GM23248 (cell line): Measurements from ENCODE around the gene MZB1. TPM values are rescaled to one million over a fixed set of nuclear protein-coding genes. Genes with fewer than 3 reads are reported as not detected.
"Not testable (repeated sequence)": the region's sequence is repeated elsewhere in the genome, so short reads cannot be mapped to it uniquely, and the experiment has no call there.

Experiments
- DNase-seq: peaks from one replicate; pipeline ENCODE4 v3.0.0-alpha.2; 2015
- H2AFZ ChIP-seq: fragments of 200-600 bp; sonication (generic); 2 replicates; pipeline ENCODE4 v1.6.1; 2016; ENCODE audit warnings: antibody characterized with exemption
- H3F3A ChIP-seq: fragments of 200-600 bp; sonication (generic); 2 replicates; pipeline ENCODE4 v1.6.1; 2016; ENCODE audit warnings: mild to moderate bottlenecking, antibody characterized with exemption, mixed run types; ENCODE audit not compliant: insufficient read depth
- H3K27ac ChIP-seq: fragments of 200-600 bp; sonication (generic); 2 replicates; pipeline ENCODE4 v1.5.1; 2016; ENCODE audit warnings: mild to moderate bottlenecking
- H3K27me3 ChIP-seq: fragments of 200-600 bp; sonication (generic); replicated peaks from 2 replicates; pipeline ENCODE4 v1.6.1; 2016; ENCODE audit warnings: mild to moderate bottlenecking; ENCODE audit not compliant: insufficient read depth
- H3K36me3 ChIP-seq: fragments of 200-600 bp; sonication (generic); 2 replicates; pipeline ENCODE4 v1.6.1; 2016; ENCODE audit warnings: low read depth, mild to moderate bottlenecking
- H3K4me1 ChIP-seq: fragments of 200-600 bp; sonication (generic); 2 replicates; pipeline ENCODE4 v1.6.1; 2016; ENCODE audit warnings: mild to moderate bottlenecking; ENCODE audit not compliant: insufficient read depth
- H3K4me2 ChIP-seq: fragments of 200-600 bp; sonication (generic); one replicate; pipeline ENCODE4 v1.6.1; 2016; ENCODE audit warnings: mild to moderate bottlenecking; ENCODE audit not compliant: unreplicated experiment
- H3K4me3 ChIP-seq: fragments of 200-600 bp; sonication (generic); 2 replicates; pipeline ENCODE4 v1.5.1; 2016; ENCODE audit warnings: mild to moderate bottlenecking
- H3K79me2 ChIP-seq: fragments of 200-600 bp; sonication (generic); 2 replicates; pipeline ENCODE4 v1.6.1; 2016; ENCODE audit warnings: mild to moderate bottlenecking; ENCODE audit not compliant: insufficient read depth
- H3K9ac ChIP-seq: fragments of 200-600 bp; sonication (generic); 2 replicates; pipeline ENCODE4 v1.6.1; 2016; ENCODE audit warnings: mild to moderate bottlenecking
- H3K9me2 ChIP-seq: fragments of 200-600 bp; sonication (generic); 2 replicates; pipeline ENCODE4 v1.6.1; 2016; ENCODE audit warnings: mixed run types, mild to moderate bottlenecking, moderate library complexity; ENCODE audit not compliant: insufficient read depth
- H3K9me3 ChIP-seq: fragments of 200-600 bp; sonication (generic); one replicate; pipeline ENCODE4 v1.6.1; 2017; ENCODE audit warnings: low read depth
- H4K20me1 ChIP-seq: fragments of 200-600 bp; sonication (generic); 2 replicates; pipeline ENCODE4 v1.6.0; 2016; ENCODE audit not compliant: insufficient read depth
- EZH2 ChIP-seq: fragments of 200-600 bp; sonication (generic); IDR thresholded peaks from 2 replicates; pipeline ENCODE4 v1.6.1; 2018; ENCODE audit warnings: antibody characterized with exemption, mild to moderate bottlenecking; ENCODE audit not compliant: insufficient read depth, poor library complexity, severe bottlenecking
- EZH2phosphoT487 ChIP-seq: fragments of 200-600 bp; sonication (generic); IDR thresholded peaks from 2 replicates; pipeline ENCODE4 v1.6.1; 2018; ENCODE audit warnings: antibody characterized with exemption, moderate library complexity, mild to moderate bottlenecking, low read depth; ENCODE audit not compliant: insufficient read depth
- WGBS, 2 experiments: methylation state at CpG; one replicate each; pipeline ENCODE4 v1.1.6; 2015 to 2017; ENCODE audit warnings: low lambda C conversion rate in 2 of 2, low coverage in 1 of 2; ENCODE audit errors: missing lambda C conversion rate in 2 of 2; 5-methylcytosine and 5-hydroxymethylcytosine counted together
- in situ Hi-C: fragments of 300-500 bp; cut with MboI; formaldehyde crosslinking; loops from 2 replicates; pipeline ENCODE4 v1.15.0; 2020
- polyA plus RNA-seq: library from polyadenylated mRNA; unstranded; fragments of >200 nt; fragmentation: Nextera tagmentation; extraction: Ambion mirVana; gene quantifications from 2 replicates; pipeline ENCODE4 v1.2.1, GENCODE V29; 2016
- total RNA-seq: library from RNA; depleted of rRNA; stranded (reverse); fragments of >200 nt; shearing (Covaris generic); gene quantifications from 2 replicates; pipeline ENCODE4 v1.2.3, GENCODE V29; 2014

Gene MZB1
- total and polyA plus RNA-seq, 2 experiments from 2014 or later: not detected

DNA sequence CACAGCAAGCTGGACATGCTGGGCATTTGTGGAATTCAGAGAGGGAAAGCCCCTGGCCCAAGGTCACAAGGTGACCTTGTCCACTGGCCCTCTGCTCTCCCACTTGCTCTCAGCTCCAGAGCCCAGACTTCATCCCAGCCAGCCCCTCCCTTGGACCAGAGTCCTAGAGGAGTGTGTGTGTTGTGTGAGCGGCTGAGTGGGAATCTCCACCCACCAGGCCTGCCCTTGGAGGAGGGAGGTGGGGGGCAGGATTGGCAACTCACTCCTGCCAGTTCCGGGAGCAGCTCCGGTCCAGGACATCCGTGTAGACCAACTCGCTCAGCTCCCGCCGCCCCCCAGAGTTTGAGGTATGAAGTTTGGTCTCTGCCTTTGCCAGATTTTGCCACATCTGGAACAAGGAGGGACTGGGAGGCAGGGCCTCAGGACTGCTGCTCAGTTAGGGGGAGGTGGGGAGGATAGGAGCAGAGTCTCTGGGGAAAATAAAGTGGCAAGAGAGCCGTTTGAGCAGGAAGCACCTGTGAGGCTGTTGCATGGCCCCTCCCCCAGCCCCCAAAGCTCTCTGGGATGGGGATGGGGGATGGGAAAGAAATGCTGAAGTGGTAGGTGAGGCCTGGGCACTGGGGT lies 1.4 kb downstream of the MZB1 start:
- Histone ChIP-seq H3K4me1 (peaks cover 11% of the 10 kb centered on the region; the same call in 1 of the 2 replicates), H3K9me3 (no peaks in the 10 kb centered on the region), H3K36me3 (no peaks in the 10 kb centered on the region), H3K9me2 (no peaks in the 10 kb centered on the region), H2AFZ (no peak overlapping the region), H3K9ac (no peak overlapping the region), H3F3A (0 out of 2 replicates have a peak, but pooled peaks cover 6% of the 10 kb centered on the region), H3K4me2 (no peak overlapping the region), H3K27me3 (peaks cover 5% of the 10 kb centered on the region), H3K79me2 (no peaks in the 10 kb centered on the region), H3K4me3 (no peak overlapping the region), H4K20me1 (no peaks in the 10 kb centered on the region), H3K27ac (no peak overlapping the region)
- 25 to 31% methylated on average over 8 of the region's 8 CpGs for WGBS, 2 experiments
- in situ Hi-C loops: no loop called here
- no peak for TF ChIP-seq EZH2
- no peak for TF ChIP-seq EZH2phosphoT487
- DNase-seq: peak; percentile 36

DNA sequence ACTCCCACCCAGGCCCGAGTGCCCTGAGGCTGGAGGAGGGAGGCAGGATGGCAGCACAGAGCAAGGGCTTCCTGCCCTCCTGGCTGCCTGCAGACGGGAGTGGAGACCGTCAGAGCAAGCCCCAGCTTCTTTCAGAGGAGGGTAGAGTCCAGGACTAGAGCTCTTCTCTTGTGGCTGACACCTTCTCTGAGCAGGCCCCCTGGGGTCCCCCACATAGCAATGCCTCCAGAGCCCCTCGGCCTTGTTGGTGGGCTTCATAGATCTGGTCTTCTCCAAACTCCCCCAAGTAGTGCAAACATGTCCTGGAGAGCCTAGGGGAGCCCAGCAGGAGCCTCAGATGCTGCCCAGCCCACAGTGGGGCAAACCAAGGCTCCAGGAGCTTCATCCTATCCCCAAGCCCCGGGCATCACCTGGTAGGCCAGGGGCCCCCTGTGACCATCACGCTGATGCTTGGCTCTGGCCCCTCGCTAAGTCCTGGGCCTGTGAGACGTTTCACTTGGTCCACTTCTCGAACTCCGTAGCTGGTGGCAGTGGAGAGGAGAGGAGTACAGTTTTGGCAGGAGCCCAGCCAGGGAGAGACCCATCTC lies 2.0 kb downstream of the MZB1 start:
- H3K79me2 ChIP-seq: no peaks in the 10 kb centered on the region
- no peaks in the 10 kb centered on the region for H3K9me2 ChIP-seq
- H2AFZ ChIP-seq: no peak overlapping the region
- H4K20me1 ChIP-seq: no peaks in the 10 kb centered on the region
- peaks cover 11% of the 10 kb centered on the region; the same call in 1 of the 2 replicates for H3K4me1 ChIP-seq
- H3K27me3 ChIP-seq: no peaks in the 10 kb centered on the region
- H3K27ac ChIP-seq: no peak overlapping the region
- H3K4me2 ChIP-seq: no peak overlapping the region
- H3K4me3 ChIP-seq: no peak overlapping the region
- WGBS, 2 experiments: 70 to 76% methylated on average over 10 of the region's 10 CpGs
- no peak for TF ChIP-seq EZH2
- no peak for TF ChIP-seq EZH2phosphoT487
- no peak overlapping the region for H3K9ac ChIP-seq
- 0 out of 2 replicates have a peak, but pooled peaks cover 6% of the 10 kb centered on the region for H3F3A ChIP-seq
- in situ Hi-C loops: no loop called here
- DNase-seq: no peak
- H3K9me3 ChIP-seq: no peaks in the 10 kb centered on the region
- no peaks in the 10 kb centered on the region for H3K36me3 ChIP-seq

DNA sequence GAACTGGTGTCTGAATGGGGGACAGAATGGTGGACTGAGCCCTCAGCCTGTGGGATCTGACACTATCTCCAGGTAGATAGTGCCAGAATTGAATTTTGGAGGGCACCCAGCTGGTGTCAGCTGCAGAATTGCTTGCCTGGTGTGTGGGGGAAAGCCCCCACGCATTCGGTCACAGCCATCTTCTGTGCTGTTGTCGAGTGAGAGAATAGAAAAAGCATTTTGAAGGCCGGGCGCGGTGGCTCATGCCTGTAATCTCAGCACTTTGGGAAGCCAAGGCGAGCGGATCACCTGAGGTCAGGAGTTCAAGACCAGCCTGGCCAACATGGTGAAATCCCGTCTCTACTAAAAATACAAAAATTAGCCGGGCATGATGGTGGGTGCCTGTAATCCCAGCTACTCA lies 2.8 kb downstream of the MZB1 start:
- H2AFZ ChIP-seq, DNase-seq, H3K9me3 ChIP-seq, H3K27ac ChIP-seq, H3K36me3 ChIP-seq, H3K9me2 ChIP-seq, H3K9ac ChIP-seq, H4K20me1 ChIP-seq, in situ Hi-C loops, H3K79me2 ChIP-seq, H3K27me3 ChIP-seq, H3K4me2 ChIP-seq, H3F3A ChIP-seq, H3K4me3 ChIP-seq: not testable (repeated sequence)
- peaks cover 11% of the 10 kb centered on the region; the same call in 1 of the 2 replicates for H3K4me1 ChIP-seq
- 94 to 96% methylated on average over 10 of the region's 10 CpGs for WGBS, 2 experiments

DNA sequence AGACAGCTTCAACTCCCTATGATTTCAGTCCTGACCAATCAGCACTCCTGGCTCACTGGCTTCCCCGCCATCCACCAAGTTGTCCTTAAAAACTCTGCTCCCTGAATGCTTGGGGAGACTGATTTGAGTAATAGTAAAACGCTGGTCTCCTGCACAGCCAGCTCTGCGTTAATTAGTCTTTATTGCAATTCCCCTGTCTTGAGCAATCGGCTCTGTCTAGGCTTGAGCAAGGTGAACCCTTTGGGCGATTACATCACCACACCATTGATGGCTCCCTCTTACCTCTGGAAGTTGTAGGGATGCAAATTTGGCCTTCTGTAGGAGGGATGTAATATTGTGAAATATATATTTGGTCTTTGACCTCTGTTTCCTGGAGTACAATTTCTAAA lies 3.7 kb downstream of the MZB1 start:
- 91 to 94% methylated on average over 5 of the region's 5 CpGs for WGBS, 2 experiments
- no peak overlapping the region for H2AFZ ChIP-seq
- no peak for DNase-seq
- peaks cover 7% of the 10 kb centered on the region; the same call in 1 of the 2 replicates for H3K4me1 ChIP-seq
- H3K9me3 ChIP-seq: no peaks in the 10 kb centered on the region
- H3K9ac ChIP-seq: no peak overlapping the region
- 0 out of 2 replicates have a peak, but pooled peaks cover 6% of the 10 kb centered on the region for H3F3A ChIP-seq
- no peaks in the 10 kb centered on the region for H3K9me2 ChIP-seq
- no peaks in the 10 kb centered on the region for H3K27me3 ChIP-seq
- no peaks in the 10 kb centered on the region for H3K79me2 ChIP-seq
- no peak overlapping the region for H3K27ac ChIP-seq
- no peak overlapping the region for H3K4me2 ChIP-seq
- no peaks in the 10 kb centered on the region for H4K20me1 ChIP-seq
- in situ Hi-C loops: no loop called here
- TF ChIP-seq EZH2 (no peak), EZH2phosphoT487 (no peak)
- no peaks in the 10 kb centered on the region for H3K36me3 ChIP-seq
- H3K4me3 ChIP-seq: no peak overlapping the region
